Measurements from ENCODE around the gene TRAPPC5.

The TRAPPC5 gene

GRCh38 chr19:7701049-7701653, 20.5 kb downstream of the TRAPPC5 start:
- no peak for DNase-seq (ENCODE audit: low read depth)

- no peak for DNase-seq (ENCODE audit: low read depth)
Observed at GRCh38 chr19:7701654-7702457, 21.2 kb downstream of the TRAPPC5 start, which contains the start of gene FCER2. FCER2 (minus strand) TSS chr19:7702131; CDS start chr19:7699760, 2,371 bp downstream.

- DNase-seq (ENCODE audit: low read depth), result no peak
Observed at GRCh38 chr19:7703332-7703731, 22.7 kb downstream of the TRAPPC5 start.

GRCh38 chr19:7704280-7705060, 23.8 kb downstream of the TRAPPC5 start:
- DNase-seq (ENCODE audit: low read depth), result no peak

GRCh38 chr19:7705387-7706187, 25.0 kb downstream of the TRAPPC5 start:
- no peak for DNase-seq (ENCODE audit: low read depth)

GRCh38 chr19:7706188-7706954, 25.7 kb downstream of the TRAPPC5 start:
- no peak for DNase-seq (ENCODE audit: low read depth)

GRCh38 chr19:7706955-7707456, 26.4 kb downstream of the TRAPPC5 start:
- DNase-seq (ENCODE audit: low read depth), result no peak

GRCh38 chr19:7709932-7710460, 29.4 kb downstream of the TRAPPC5 start:
- no peak for DNase-seq (ENCODE audit: low read depth)

- no peak for DNase-seq (ENCODE audit: low read depth)
Observed at GRCh38 chr19:7710616-7711015, 30.0 kb downstream of the TRAPPC5 start.

GRCh38 chr19:7715671-7716070, 35.0 kb downstream of the TRAPPC5 start:
- DNase-seq (ENCODE audit: low read depth), result no peak

GRCh38 chr19:7716762-7717161, 36.1 kb downstream of the TRAPPC5 start:
- DNase-seq (ENCODE audit: low read depth), result no peak

GRCh38 chr19:7718668-7719067, 38.0 kb downstream of the TRAPPC5 start:
- no peak for DNase-seq (ENCODE audit: low read depth)

GRCh38 chr19:7720351-7720750, 39.7 kb downstream of the TRAPPC5 start:
- no peak for DNase-seq (ENCODE audit: low read depth)

- DNase-seq (ENCODE audit: low read depth), result no peak
Observed at GRCh38 chr19:7722231-7722651, 41.6 kb downstream of the TRAPPC5 start.

GRCh38 chr19:7725791-7726190, 45.2 kb downstream of the TRAPPC5 start:
- no peak for DNase-seq (ENCODE audit: low read depth)

- no peak for DNase-seq (ENCODE audit: low read depth)
Observed at GRCh38 chr19:7729211-7729610, 48.6 kb downstream of the TRAPPC5 start.

GRCh38 chr19:7729831-7730285, 49.2 kb downstream of the TRAPPC5 start:
- DNase-seq (ENCODE audit: low read depth), result no peak

- DNase-seq (ENCODE audit: low read depth), result no peak
Observed at GRCh38 chr19:7730286-7731217, 49.9 kb downstream of the TRAPPC5 start.

GRCh38 chr19:7731218-7731595, 50.6 kb downstream of the TRAPPC5 start:
- no peak for DNase-seq (ENCODE audit: low read depth)
